Measurements from ENCODE around the gene C1orf74.
A peak's percentile ranks its signal among the peaks of the same experiment; 100 is the strongest.

Gene C1orf74

DNA sequence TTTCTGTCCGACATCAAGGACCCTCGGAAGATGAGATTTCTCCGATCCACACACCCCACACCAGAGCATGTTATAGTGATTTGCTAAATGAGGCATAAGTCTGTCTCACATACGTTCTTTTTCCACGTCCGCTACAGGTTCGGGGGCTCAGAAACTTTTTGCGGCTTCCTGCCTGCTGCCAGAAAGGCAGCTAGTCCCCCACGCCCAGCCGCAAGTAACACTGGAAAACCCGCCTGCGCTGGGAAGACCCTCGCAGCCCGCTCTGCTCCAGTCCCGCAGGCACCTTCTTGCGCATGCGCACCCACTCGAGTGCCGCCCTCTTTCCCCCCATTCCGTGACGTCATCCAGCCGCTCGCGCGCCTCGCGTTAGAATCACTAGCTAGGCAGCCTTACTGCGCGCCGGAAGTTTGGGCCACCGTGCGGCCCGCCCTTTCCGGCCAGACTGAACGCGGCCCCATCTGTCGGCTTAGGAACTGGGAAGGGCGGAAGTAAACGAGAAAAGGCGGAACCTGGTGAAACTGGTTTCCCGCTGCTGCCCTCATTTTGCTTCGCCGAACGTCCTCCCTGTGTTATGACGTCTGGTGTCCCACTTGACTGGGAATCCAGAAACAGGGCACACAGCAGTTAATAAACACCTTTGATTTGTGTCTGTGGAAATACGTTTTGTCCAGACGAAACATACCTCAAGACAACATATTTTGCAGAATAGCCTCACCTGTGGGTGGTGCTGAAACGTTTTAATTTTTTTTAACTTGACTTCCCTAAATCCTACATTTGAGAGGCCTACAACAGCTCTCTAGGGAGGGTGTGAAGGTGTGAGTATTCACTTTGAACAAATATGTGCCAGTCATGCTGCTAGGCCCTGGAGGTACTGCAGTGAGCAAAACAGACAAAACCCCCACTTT, at the start of gene C1orf74:
Gene C1orf74, minus strand, starts transcription at position 295 of the 905 bp plus-strand sequence. CDS start 925 bp downstream, outside the sequence.
- peak; percentile 97 for DNase-seq (ENCODE audit: low spot score)

DNA sequence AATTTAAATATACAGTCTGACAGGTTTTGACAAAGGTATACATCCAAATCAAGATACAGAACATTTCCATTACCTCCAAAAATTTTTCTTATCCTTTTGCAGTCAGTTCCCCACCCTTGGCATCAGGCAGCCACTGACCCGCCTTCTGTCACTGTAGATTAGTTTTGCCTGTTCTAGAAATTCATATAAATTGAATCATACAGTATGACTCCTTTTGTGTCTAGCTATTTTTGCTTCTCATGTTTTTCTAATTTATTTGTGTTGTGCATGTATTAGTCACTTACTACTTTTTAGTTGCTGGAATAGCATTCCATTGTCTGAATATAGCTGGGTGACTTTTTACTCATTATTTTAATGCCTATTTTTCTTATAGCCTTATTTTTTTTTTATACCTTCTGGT, 47.3 kb upstream of the C1orf74 start:
- no peak for DNase-seq (ENCODE audit: low spot score)

DNA sequence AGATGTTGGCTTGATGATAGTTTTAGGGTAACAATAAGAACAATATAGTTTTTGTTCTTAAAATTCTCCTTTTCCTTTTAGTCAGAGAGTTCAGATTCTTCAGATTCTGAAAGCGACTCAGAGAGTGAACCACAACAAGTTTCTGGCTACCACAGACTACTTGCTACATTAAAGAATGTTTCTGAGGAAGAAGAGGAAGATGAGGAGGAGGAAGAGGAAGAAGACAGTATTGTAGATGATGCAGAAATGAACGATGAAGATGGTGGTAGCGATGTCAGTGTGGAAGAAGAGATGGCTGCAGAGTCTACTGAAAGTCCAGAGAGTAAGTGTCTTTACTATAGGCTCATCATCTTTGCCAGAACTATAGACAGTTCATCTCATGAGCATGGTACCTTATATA, 46.4 kb upstream of the C1orf74 start:
- DNase-seq (ENCODE audit: low spot score): no peak

DNA sequence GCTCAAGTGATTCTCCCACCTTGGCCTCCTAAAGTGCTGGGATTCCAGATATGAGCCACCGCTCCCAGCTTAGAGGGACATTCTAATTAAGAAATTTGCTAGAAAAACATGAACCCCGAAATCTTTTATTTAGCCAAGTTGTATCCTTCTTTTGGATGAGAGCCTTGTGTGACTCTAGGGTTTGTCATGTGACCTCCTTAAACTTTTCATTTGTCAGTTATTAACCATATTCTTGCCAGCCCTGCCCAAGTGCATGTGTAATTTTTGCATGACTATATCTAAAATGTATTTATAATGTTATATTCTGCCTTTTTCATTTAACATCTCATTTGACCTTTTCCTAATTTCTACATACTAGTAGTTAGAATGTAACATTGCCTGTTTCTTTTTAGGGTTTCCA, 45.4 kb upstream of the C1orf74 start:
- DNase-seq (ENCODE audit: low spot score): no peak

DNA sequence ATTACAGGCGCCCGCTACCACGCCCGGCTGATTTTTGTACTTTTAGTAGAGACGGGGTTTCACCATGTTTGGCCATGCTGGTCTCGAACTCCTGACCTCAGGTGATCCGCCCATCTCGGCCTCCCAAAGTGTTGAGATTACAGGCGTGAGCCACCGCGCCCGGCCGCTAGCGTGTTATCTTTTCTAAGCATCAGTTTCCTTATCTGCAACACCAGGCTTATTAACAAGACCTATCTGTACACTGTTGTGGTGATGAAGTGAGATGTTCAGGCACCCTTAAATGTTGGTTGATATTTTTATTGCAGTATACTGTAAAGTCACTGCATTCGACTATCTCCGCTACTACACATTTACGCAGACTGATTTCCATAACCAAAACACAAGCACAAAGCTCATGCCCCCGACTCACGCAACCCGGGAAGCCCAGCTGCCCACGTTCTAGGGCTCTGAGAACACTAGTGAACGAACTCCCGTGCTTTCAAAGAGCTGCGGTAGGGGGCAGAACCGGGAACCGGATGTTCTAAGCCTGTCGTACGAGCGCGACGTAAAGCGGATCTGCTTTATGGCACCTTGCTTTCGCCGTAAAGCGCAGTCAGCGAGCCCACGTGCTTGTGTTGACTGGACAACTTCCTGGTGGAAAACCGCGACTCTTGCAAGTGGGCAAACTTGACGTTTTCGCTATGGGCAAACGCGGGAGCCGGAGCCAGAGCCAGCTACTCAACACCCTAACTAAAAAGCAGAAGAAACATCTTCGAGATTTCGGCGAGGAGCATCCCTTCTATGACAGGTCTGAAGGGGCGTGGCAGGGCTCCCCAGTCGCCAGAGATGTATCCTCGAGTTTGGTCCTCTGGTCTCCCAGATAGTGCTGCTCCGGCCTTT, 43.3 kb upstream of the C1orf74 start, which contains the start of gene UTP25:
Gene UTP25, plus strand, starts transcription at position 589 of the 879 bp plus-strand sequence. Its CDS starts 92 bp downstream, at position 681.
- peak; percentile 96 for DNase-seq (ENCODE audit: low spot score)

DNA sequence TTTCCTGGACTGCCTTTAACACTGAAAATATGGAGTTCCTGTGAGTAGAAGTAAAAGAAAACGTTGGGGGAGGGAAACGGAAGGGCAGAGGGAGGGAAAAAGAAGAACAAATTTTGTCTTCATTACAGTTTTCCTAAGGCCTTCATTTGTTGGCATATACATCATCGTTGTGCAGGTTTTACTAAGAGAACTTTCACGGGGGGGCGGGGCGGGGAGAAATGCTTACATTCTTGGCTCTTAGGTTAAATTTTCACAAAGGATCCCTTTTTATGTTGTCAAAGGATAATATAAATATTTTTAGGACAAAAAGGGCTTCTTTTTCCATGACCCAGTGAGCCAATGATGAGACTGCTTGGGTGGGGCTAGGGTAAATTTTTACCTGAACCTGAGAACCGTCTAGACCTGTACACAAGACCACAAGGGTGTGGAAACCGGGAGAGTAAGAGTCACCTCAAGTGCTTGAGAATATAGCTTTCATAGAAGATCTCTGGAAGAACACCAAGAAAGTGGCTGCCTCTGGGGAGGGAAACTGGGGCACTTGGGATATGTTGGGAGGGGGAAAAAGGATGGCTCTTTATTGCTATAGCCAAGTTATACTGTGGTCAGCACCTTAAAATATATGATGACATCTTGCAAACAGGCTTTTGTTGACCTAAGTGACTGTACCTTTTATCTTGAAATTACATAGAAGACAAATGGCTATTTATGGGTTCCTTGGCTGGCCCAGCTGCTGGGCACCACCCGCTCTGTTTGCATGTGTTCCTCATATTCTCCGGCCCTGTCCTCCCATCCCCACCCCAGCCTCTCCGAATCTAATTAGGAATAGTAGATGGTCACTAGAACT, 41.5 kb upstream of the C1orf74 start:
- no peak for DNase-seq (ENCODE audit: low spot score)

DNA sequence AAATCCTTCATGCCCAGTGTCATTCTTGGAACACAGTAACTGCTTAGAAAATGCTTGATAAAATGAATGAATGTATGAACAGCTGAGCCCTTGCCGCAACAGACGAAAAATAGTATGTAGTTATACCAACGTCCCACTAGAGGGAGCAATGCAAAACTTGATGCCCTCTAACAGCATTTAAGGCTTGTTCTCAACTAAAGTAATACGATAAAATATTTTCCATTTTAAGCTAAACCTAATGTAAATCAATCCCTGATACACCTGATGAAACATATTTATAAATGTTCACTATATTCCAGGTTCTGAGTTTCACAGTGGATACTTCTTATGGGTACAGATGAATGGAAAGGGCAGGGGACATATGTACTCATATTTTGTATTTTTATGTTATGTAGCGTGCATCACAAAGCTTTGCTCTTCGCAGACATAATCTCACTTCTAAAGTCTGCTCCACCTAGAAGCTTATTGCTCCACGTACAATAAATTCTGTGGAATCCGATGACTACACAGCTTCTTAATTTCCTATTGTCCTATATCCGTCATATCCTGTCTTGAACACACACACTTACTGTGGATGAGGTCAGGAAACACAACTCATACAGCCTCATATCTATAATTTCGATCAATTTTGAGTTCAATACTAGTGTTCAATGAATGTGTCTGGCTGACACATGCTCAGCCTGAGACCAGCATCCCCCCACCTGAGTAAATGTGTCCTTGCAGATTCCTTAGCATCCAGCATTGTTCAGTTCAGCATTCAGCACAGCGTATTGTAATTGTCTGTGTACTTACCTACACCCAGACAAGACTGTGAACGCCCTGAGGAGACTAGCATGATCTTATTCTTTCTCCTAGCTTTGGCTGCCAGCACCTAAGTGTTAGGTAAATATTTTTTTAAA, 39.0 kb upstream of the C1orf74 start:
- DNase-seq (ENCODE audit: low spot score): peak; percentile 59

DNA sequence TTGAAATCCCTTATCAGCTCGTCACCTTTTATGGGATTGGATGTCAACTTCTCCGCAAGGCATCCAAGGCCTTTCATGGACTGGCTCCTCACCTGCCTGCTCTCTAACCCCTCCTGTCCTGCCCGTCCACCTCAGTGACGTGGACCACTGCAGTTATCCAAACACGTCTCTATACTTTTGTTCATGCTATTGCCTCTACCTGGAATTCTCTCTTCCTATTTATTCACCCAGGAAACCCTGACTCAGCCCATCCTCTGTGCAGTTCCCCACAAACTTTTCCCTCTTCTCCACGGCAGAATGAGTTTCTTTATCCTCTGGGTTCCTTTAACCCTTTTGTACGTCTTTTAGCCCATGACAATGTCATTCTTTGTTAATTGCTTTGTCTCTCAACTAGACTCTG, 38.3 kb upstream of the C1orf74 start:
- no peak for DNase-seq (ENCODE audit: low spot score)

DNA sequence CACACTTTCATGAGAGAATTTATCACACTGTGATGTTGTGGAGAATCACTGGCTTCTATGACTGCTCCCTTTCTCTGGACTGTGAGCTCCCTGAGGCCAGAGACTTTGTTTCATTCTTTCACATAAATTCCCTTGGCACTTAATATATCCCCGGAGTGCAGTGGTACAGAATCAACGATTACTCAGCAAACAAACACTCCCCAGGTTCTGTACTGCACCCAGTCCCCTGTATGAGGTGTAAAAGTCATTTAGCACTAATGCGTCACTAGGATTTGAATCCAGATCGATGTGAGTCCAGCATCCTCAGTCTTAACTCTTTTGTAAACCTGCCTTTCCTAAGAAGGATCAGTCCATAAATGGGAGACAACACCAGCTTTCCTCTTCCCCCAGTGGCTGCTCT, 36.6 kb upstream of the C1orf74 start:
- no peak for DNase-seq (ENCODE audit: low spot score)

DNA sequence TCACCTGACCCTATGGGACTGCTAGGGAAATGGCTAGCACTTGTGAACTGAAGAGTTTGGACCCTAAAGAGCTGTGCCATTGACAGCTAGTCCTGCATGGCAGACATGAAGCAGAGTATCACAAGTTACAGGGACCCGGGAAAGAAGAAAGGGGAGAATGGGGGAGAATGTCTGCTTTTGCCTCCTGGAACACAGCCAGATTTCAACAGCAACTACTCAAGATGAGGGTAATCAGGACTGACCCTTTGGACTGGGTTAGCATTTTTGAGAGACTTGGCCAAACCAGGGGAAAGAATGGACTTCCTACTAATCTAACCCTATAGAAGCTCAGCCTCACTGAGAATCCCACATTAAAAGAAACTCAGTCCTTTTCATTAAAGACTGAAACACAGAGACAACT, 34.7 kb upstream of the C1orf74 start:
- DNase-seq (ENCODE audit: low spot score): no peak

DNA sequence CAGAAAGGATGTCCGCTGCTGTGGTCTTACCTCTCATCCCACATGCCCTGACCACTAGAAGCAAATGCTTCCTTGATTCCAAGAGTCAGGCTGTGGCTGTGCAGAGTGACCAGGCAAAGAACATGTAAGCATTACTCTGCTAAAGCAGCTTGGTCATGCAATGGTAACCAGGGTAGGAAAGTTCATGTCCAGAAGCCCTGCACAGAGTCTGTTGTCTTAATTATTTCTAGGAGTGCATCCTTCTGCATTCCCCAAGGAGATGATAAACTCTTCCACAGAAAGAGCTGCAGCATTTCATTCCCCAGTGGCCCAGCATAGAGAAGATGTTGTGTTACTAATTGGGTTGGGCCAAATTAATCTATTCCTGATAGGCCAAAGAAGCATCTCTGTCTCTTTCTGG, 33.3 kb upstream of the C1orf74 start:
- no peak for DNase-seq (ENCODE audit: low spot score)

DNA sequence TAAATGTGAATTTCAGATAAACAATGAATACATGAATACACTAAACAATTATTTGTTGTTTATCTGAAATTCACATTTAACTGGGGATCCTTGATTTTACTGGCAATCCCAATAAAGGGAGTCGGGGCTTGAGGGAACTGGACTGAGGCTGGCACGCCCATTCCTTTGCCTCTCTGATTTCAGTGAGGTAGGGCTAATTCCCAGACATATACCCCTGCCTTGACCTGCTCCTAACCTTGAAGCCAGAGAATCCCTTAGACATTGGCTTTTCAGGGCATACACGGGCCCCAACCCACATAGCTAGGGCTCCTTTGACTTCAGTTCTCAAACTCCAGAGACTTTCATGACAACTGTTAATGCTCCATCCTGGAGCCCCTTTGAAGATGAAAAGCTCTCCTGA, 32.6 kb upstream of the C1orf74 start:
- DNase-seq (ENCODE audit: low spot score): no peak

DNA sequence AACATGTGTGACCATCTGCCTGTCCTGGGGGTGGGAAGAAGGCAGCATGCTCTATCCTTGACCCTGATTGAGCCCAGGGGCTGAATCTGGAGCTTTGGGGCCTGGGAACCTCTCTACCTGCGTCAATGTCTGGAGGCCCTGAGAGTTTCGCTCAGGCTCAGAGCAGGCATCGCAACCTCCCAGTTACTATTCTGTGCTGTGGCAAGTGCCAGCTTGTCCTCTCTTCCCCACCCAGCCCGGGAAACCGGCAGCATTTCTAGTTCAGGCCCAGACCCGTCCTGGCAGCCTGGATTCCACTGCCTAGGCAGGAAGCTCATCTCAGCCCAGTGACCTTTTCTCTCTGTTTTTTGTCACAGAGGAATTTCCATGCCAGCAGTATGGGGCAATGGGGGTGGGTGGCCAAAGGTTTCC, 31.6 kb upstream of the C1orf74 start:
- DNase-seq (ENCODE audit: low spot score): no peak

DNA sequence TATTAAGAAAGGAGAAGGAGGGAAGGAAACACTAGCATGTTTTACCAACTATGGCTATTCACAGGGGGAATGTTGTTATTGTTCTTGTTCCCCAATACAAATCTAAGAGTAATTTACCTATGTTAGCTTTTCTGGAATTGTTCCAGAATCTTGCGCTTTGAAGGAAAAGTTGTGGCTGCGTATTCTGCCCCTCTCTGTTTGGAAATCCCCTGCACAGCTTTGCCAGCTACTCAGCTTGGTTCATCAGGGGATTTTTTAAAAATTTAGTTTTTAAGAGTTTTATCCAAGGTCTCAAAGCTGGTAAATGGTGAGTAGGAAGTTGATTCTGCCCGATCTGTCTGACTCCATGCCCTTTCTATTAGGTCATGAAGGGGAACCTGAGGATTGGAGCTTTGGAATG, 31.1 kb upstream of the C1orf74 start:
- DNase-seq (ENCODE audit: low spot score): no peak

DNA sequence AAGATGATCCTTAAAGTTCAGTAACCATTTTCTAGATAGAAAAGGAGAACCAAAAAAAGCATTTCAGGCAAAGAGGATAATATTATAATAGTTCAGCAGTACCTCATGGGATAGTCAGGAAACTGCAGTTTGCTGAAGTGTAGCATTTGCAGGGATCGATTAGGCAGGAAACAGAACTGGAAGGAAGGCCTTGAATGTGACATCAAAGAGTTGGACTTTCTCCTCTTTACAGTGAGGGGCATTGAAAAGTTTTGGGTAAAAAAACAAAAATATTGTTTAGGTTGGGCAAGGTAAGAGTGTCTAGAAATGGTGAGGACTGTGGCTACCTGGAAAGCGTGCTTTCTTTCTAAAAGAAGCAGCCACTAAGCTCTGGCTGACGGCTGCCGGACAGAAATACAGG, 29.5 kb upstream of the C1orf74 start:
- DNase-seq (ENCODE audit: low spot score): no peak

DNA sequence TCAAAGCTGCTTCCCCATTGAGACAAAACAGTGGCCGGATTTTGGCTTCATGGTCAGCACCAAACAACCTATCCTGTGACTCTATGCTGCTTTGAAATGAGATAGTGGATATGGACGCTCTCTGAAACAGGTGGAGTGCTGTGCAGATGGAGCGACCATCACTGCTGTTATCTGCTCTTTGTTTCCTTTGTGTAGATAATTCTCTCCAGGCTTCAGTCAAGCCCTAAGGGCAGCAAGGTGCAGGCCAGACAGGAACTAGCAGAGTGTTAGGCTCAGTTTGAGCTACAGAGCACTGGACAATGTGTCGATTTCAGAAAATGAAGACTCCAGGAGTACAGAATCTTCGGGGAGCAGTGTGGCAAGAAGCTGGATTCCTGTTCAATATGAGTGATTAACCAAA, 26.4 kb upstream of the C1orf74 start:
- DNase-seq (ENCODE audit: low spot score): no peak

DNA sequence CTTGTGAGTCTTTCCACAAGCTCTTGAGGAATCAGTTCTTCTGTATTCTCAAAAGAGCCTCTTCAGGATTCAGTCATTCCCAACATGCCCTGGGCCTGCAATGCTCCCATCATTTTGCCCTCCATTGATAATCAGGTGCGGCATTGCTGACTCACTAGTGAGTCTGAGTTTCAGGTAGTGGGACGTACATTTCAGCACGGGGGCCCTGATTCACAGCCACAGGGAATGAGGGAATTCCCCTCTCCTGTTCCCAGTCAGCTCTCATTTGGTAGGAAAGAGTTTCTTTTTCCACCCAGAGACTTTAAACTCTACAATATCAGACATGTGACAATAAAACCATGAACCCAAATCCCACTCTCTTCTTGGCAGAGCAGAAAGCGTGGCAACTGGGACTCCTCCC, 25.3 kb upstream of the C1orf74 start:
- DNase-seq (ENCODE audit: low spot score): no peak

DNA sequence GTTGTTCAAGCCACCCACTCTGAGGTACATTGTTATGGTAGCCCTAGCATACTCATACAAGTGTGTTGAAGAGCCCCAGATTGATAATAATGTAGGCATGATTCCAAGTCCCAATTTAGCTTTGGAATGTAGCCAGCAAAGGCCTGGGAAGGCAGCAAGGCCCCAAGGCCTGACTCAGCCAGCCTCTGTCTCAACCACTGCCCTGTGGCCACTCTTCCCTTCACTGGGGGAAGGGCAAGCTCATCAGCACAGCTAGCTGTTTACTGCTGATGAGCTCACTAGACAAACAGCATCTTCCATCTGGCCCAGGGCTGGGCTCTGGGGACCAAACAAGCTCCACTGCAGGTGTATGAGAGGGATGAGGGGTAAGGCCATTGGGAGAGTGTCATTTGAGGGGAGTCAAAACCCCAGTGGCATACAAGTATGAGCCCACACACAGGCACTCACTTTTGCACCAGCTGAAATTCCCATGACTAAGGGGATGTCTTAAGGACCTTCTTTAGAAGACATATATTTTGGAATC, 23.8 kb upstream of the C1orf74 start:
- DNase-seq (ENCODE audit: low spot score): peak; percentile 52

DNA sequence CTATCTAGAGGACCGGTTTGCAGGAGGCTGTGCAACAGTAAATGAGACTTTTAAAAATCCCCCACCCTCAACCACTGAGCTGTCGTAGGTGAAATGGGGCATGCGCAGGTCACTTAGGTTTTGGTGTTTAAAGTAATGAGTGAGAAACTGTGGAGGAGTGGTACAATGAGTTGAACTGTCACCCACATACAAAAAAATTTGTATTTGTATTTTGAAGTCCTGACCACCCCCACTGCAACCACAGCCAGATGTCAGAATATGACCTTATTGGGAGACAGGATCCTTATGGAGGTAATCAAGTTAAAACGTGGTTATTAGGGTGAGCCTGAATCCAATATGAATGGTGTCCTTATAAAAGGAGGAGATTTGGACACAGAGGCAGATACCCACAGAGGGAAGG, 23.1 kb upstream of the C1orf74 start:
- no peak for DNase-seq (ENCODE audit: low spot score)

DNA sequence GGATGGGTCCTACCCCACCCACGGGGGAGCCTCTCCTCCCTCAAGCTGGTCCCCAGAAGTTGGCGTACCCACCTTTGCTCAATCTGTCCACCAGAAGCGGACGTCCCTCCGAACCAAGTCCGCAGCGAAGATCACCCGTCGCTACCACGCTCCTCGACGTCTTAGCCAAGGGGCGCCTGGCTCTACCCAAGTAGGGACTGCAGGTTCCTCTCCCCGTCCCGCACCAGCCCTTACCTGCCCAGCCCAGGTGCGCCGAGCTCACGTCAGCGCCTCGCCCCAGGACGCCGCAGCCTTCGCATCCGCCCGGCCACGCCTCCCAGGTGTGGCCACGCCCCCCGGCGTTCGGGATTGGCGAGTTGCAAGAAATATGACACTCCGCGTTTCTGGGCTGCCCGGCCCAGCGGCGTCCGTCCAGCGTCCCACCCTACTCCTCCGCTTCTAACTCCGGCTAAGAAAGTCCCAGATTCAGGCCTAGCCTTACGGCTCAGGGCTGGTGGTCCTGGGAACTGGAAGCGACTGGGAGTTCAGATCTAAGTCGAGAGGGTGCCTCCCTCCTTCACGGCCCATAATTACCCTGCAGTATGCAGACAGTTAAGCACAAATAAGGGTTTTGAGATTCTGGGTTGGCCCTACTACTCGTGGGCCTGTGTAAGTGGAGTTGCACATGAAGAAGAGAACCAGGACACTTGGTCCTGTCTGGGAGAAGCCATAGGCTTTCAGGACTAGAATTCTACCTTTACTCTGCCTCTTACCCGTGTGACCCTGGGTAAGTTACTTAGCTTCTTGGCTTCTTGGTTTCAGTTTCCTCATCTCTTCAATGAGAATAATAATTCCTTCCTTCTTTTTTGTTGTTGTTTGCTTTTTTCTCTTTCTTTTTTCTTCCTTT, 21.8 kb upstream of the C1orf74 start, which contains the start of gene IRF6:
Gene IRF6, minus strand, starts transcription at position 268 of the 886 bp plus-strand sequence. CDS start 4,729 bp downstream, outside the sequence.
- DNase-seq (ENCODE audit: low spot score): peak; percentile 92

Data from SW480 (cell line).